H9 (cell line): Measurements from ENCODE around the gene CACNB4. TPM values are rescaled to one million over a fixed set of nuclear protein-coding genes. Genes with fewer than 3 reads are reported as not detected.

ENCODE experiments used
- DNase-seq: peaks from one replicate; pipeline ENCODE4 v3.0.0-alpha.2; 2017
- H2AFZ ChIP-seq: one replicate; pipeline ENCODE4 v1.6.1; 2013; ENCODE audit warnings: mild to moderate bottlenecking, low read length, control low read depth, moderate library complexity
- H2AK5ac ChIP-seq: 2 replicates; pipeline ENCODE4 v1.6.1; 2013; ENCODE audit warnings: low read length, control low read depth, mixed read lengths; ENCODE audit not compliant: insufficient read length
- H2BK120ac ChIP-seq: one replicate; pipeline ENCODE4 v1.6.1; 2013; ENCODE audit warnings: low read depth, mild to moderate bottlenecking, low read length, control low read depth, inconsistent platforms; ENCODE audit not compliant: poor library complexity, severe bottlenecking
- H2BK12ac ChIP-seq: 2 replicates; pipeline ENCODE4 v1.6.1; 2013; ENCODE audit warnings: low read length, control low read depth, mixed read lengths, low read depth; ENCODE audit not compliant: insufficient read length
- H2BK15ac ChIP-seq: 2 replicates; pipeline ENCODE4 v1.6.1; 2013; ENCODE audit warnings: low read depth, low read length, control low read depth
- H2BK20ac ChIP-seq: one replicate; pipeline ENCODE4 v1.6.1; 2013; ENCODE audit warnings: low read depth, mild to moderate bottlenecking, low read length, control low read depth, inconsistent platforms; ENCODE audit not compliant: poor library complexity, severe bottlenecking
- H2BK5ac ChIP-seq: 2 replicates; pipeline ENCODE4 v1.6.1; 2013; ENCODE audit warnings: low read length, control low read depth, mixed read lengths; ENCODE audit not compliant: insufficient read length
- H3K14ac ChIP-seq: 2 replicates; pipeline ENCODE4 v1.6.1; 2013; ENCODE audit warnings: low read length, control low read depth; ENCODE audit not compliant: insufficient read depth
- H3K18ac ChIP-seq: 2 replicates; pipeline ENCODE4 v1.6.1; 2013; ENCODE audit warnings: low read depth, mild to moderate bottlenecking, mixed read lengths, low read length, control low read depth; ENCODE audit not compliant: insufficient read length
- H3K23ac ChIP-seq: 2 replicates; pipeline ENCODE4 v1.6.1; 2013; ENCODE audit warnings: low read length, control low read depth, mixed read lengths, low read depth; ENCODE audit not compliant: insufficient read length
- H3K23me2 ChIP-seq: 2 replicates; pipeline ENCODE4 v1.6.1; 2013; ENCODE audit warnings: low read depth, mild to moderate bottlenecking, mixed read lengths, low read length, control low read depth; ENCODE audit not compliant: insufficient read length, poor library complexity, severe bottlenecking
- H3K27ac ChIP-seq: 2 replicates; pipeline ENCODE4 v1.5.1; 2013; ENCODE audit warnings: low read length, control low read depth, mixed read lengths, low read depth; ENCODE audit not compliant: insufficient read length
- H3K27me3 ChIP-seq: 2 replicates; pipeline ENCODE4 v1.6.1; 2013; ENCODE audit warnings: low read length, control low read depth, inconsistent platforms; ENCODE audit not compliant: insufficient read depth
- H3K4ac ChIP-seq: 2 replicates; pipeline ENCODE4 v1.6.1; 2013; ENCODE audit warnings: low read depth, mild to moderate bottlenecking, control low read depth, inconsistent platforms, low read length, moderate library complexity
- H3K4me1 ChIP-seq: 2 replicates; pipeline ENCODE4 v1.6.1; 2013; ENCODE audit warnings: low read length, control low read depth, inconsistent platforms; ENCODE audit not compliant: insufficient read depth
- H3K4me2 ChIP-seq: 2 replicates; pipeline ENCODE4 v1.6.1; 2013; ENCODE audit warnings: low read length, control low read depth, mixed read lengths; ENCODE audit not compliant: insufficient read length, insufficient read depth
- H3K56ac ChIP-seq: 2 replicates; pipeline ENCODE4 v1.6.1; 2013; ENCODE audit warnings: low read depth, mild to moderate bottlenecking, mixed read lengths, low read length, control low read depth; ENCODE audit not compliant: insufficient read length
- H3K79me1 ChIP-seq: 2 replicates; pipeline ENCODE4 v1.6.1; 2013; ENCODE audit warnings: low read depth, mild to moderate bottlenecking, moderate library complexity, low read length, control low read depth, inconsistent platforms; ENCODE audit not compliant: insufficient read depth, poor library complexity, severe bottlenecking
- H3K79me2 ChIP-seq: 2 replicates; pipeline ENCODE4 v1.6.1; 2013; ENCODE audit warnings: low read length, control low read depth, inconsistent platforms; ENCODE audit not compliant: insufficient read depth
- H3K9ac ChIP-seq: 2 replicates; pipeline ENCODE4 v1.6.1; 2013; ENCODE audit warnings: low read length, control low read depth, mixed read lengths; ENCODE audit not compliant: insufficient read length; ENCODE audit errors: extremely low read depth
- H3K9me3 ChIP-seq: one replicate; pipeline ENCODE4 v1.6.1; 2013; ENCODE audit warnings: low read depth, low read length, inconsistent platforms; ENCODE audit not compliant: control insufficient read depth
- H3T11ph ChIP-seq: one replicate; pipeline ENCODE4 v1.6.1; 2013; ENCODE audit warnings: mild to moderate bottlenecking, low read length, control low read depth, inconsistent platforms
- H4K20me1 ChIP-seq: one replicate; pipeline ENCODE4 v1.6.1; 2013; ENCODE audit not compliant: control insufficient read depth, insufficient read length, insufficient read depth
- H4K5ac ChIP-seq: 2 replicates; pipeline ENCODE4 v1.6.1; 2013; ENCODE audit warnings: low read depth, mild to moderate bottlenecking, mixed read lengths, low read length, control low read depth; ENCODE audit not compliant: insufficient read length
- H4K8ac ChIP-seq: replicated peaks from 2 replicates; pipeline ENCODE4 v1.6.1; 2013; ENCODE audit warnings: low read length, control low read depth, mixed read lengths, low read depth; ENCODE audit not compliant: insufficient read length
- H4K91ac ChIP-seq: 2 replicates; pipeline ENCODE4 v1.6.1; 2013; ENCODE audit warnings: low read depth, mild to moderate bottlenecking, moderate library complexity, mixed read lengths, low read length, control low read depth; ENCODE audit not compliant: insufficient read length
- H3K27ac Mint-ChIP-seq, 3 experiments: 2 replicates in 2 of 3; 3 replicates in 1 of 3; pipeline ENCODE4 v1.8.0; 2020 to 2021; ENCODE audit warnings: mixed read lengths in 3 of 3, mild to moderate bottlenecking in 1 of 3, moderate library complexity in 1 of 3
- H3K27me3 Mint-ChIP-seq: 2 replicates; pipeline ENCODE4 v1.8.0; 2021; ENCODE audit warnings: low read depth, mild to moderate bottlenecking, moderate library complexity, mixed read lengths
- H3K36me3 Mint-ChIP-seq, 3 experiments: 2 replicates in 2 of 3; 3 replicates in 1 of 3; pipeline ENCODE4 v1.8.0; 2020 to 2021; ENCODE audit warnings: low read depth in 3 of 3, mixed read lengths in 3 of 3; ENCODE audit not compliant: insufficient read depth in 1 of 3
- H3K4me1 Mint-ChIP-seq, 2 experiments: 2 replicates each; pipeline ENCODE4 v1.8.0; 2020; ENCODE audit warnings: mixed read lengths in 2 of 2
- H3K4me3 Mint-ChIP-seq, 2 experiments: 2 replicates in 1 of 2; 3 replicates in 1 of 2; pipeline ENCODE4 v1.8.0; 2020 to 2021; ENCODE audit warnings: mild to moderate bottlenecking in 2 of 2, mixed read lengths in 2 of 2, moderate library complexity in 1 of 2
- H3K9me3 Mint-ChIP-seq, 2 experiments: 2 replicates in 1 of 2; 3 replicates in 1 of 2; pipeline ENCODE4 v1.8.0; 2020; ENCODE audit warnings: mild to moderate bottlenecking in 2 of 2, mixed read lengths in 2 of 2, moderate library complexity in 1 of 2
- CTCF ChIP-seq: fragments of 200-600 bp; sonication (generic); conservative IDR thresholded peaks from 3 replicates; pipeline ENCODE4 v1.8.0; 2021; ENCODE audit warnings: antibody characterized with exemption, mild to moderate bottlenecking
- WGBS: extraction: QIAGEN DNeasy Blood & Tissue Kit; methylation state at CpG from one replicate; pipeline ENCODE4 v1.1.7; 2013; ENCODE audit warnings: missing lambda C conversion rate, low lambda C conversion rate, mixed read lengths; ENCODE audit not compliant: insufficient read length; ENCODE audit errors: extremely low coverage; 5-methylcytosine and 5-hydroxymethylcytosine counted together
- total RNA-seq: library from RNA; stranded (reverse); gene quantifications from 2 replicates; pipeline ENCODE4 v1.2.1, GENCODE V29; 2021

Gene CACNB4
- total RNA-seq, 1 experiment from 2014 or later: 1.4 TPM

GRCh38 chr2:151844211-151844896, 254.5 kb downstream of the CACNB4 start:
- no CpG with 5 or more reads among the region's 6 CpGs for WGBS
- no peak for DNase-seq

More at GRCh38 chr2:151844211-151844896, 254.5 kb downstream of the CACNB4 start:
- Histone ChIP-seq H4K5ac (no peak overlapping the region), H2BK12ac (no peak overlapping the region), H2AK5ac (no peak overlapping the region), H3K14ac (no peak overlapping the region), H3K23ac (no peak overlapping the region), H3K9me3 (no peaks in the 10 kb centered on the region), H4K8ac (no peak overlapping the region), H3K79me2 (no peaks in the 10 kb centered on the region), H3K9ac (no peak overlapping the region), H2AFZ (no peak overlapping the region), H3K4me2 (no peak overlapping the region), H3K27me3 (no peaks in the 10 kb centered on the region), H2BK5ac (no peak overlapping the region), H3K79me1 (no peaks in the 10 kb centered on the region), H4K91ac (no peak overlapping the region), H3K4me1 (no peaks in the 10 kb centered on the region), H3T11ph (no peak overlapping the region), H3K4ac (no peak overlapping the region), H3K18ac (no peak overlapping the region), H2BK20ac (no peak overlapping the region), H3K56ac (no peak overlapping the region), H2BK15ac (no peak overlapping the region), H3K27ac (no peak overlapping the region), H3K23me2 (no peaks in the 10 kb centered on the region), H2BK120ac (no peak overlapping the region), H4K20me1 (no peaks in the 10 kb centered on the region)
- no peak overlapping the region for H3K4me3 Mint-ChIP-seq
- TF ChIP-seq CTCF: no peak
- no peaks in the 10 kb centered on the region for H3K4me1 Mint-ChIP-seq
- H3K9me3 Mint-ChIP-seq: no peaks in the 10 kb centered on the region
- no peaks in the 10 kb centered on the region for H3K36me3 Mint-ChIP-seq
- H3K27me3 Mint-ChIP-seq: no peaks in the 10 kb centered on the region
- no peak overlapping the region for H3K27ac Mint-ChIP-seq
